GM18511 (cell line): ENCODE measurements around the gene PTTG2.

Experiments used
- ATAC-seq: cut with Tn5 transposase; IDR thresholded peaks from one replicate; pipeline ENCODE4 v1.9.1; 2021; ENCODE audit warnings: mild to moderate bottlenecking, moderate library complexity; ENCODE audit not compliant: unreplicated experiment

PTTG2 gene

DNA sequence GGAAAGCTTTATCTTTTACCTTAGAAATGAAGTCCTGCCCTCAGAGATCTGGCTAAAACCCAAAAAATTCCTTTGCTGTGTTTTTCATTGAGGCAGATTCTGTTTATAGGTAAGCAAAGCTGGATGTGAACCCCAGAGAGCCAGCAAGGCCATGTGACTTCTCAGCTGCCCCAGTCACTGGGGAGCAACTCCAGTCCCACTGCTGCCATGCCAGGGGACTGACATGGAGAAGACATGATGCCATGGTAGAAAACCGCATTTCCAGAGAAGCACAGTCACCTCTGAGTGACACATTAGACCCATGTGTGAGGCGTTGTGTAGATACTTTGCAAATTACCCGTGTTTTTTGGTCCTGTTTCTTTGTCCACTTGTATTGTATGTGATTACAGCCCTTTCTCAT, 45.4 kb downstream of the PTTG2 start:
- ATAC-seq: no peak

DNA sequence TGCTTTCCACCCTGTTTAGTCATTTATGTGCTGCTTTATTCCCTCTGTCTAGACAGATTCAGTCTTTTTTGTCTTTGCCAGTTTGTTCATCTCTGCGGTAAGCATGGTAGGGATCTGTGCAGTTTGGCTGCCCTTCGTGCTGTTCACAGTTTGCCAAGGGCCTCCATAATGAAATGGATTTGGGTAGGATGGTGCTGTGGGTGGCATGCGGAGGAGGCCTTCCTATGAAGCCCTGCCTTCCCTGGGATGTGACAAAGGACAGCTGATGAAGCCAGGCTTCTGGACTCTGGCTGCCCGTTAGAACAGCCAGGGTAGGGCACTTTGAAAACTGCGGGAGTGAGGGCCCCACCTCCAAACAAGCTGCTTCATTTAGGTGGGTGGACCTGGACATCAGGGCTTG, 47.4 kb downstream of the PTTG2 start:
- ATAC-seq: no peak

DNA sequence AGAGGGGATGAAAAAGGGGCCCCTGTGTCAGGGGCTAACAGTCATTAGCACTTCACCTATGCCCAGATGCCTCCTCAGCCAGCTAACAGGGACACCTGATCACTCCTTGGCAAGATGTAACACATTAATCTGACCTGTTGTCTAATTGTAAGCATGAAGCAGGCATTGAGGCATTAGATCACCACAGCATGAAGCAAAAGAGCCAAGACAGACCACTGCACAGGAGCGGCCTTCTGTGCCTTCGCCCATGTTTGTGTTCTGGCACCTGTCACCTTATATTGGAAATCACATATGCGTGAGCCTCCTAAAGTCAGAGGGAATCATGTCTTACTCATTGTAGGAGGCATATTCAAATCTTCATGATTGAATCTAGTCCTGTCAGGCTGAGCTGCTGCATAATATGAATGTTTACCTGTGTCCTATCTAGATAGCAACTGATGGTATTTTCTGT, 48.4 kb downstream of the PTTG2 start:
- no peak for ATAC-seq

DNA sequence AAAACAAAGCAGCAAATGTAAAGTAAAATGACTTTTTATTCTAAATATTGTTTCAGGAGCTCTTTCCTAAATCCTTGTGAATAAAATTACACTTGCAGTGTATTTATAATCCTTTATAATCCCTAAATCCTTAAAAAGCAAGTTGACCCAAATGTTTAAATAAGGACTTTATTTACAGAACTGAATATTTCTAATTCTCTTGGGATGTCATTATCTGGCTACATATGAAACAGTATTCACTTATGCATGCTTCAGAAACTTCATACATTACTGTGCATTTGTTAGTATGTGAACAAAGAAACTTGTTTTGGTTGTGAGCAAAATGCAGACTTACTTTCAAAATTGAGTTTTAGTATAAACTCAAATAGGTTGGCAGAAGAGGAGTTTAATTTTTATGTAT, 49.2 kb downstream of the PTTG2 start:
- ATAC-seq: no peak

DNA sequence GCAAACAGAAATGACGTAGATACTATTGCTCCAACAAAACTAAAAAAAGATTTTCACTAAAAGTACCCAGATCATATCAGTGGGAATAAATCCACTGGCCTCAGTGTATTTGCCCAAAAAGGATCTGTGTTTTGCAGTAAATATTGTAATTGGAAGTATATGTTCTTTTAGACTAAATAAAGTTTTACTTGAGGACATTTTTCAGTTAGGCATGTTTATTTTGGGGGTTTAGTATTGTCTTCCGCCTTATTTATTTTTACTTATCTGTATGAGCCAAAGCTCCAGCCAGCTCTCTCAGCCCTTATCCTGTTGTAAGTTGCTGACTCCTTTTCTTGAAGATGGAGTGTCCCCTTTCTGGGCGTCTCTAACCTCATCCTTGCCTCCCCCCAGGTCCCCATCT, 49.8 kb downstream of the PTTG2 start:
- ATAC-seq: no peak
